ENCODE data around the gene PDCD2.
"Not testable (repeated sequence)": the region's sequence is repeated elsewhere in the genome, so short reads cannot be mapped to it uniquely, and the experiment has no call there.

GRCh38 chr6:170612256-170612804 is 27.9 kb upstream of the PDCD2 start:
- TF ChIP-seq POLR2AphosphoS5 (IDR thresholded peaks at IDR 0.05; ENCODE audit: low read depth, low read length); POLR2A (IDR thresholded peaks at IDR 0.05; ENCODE audit: low read depth, low read length); SPI1 (IDR thresholded peaks at IDR 0.05; ENCODE audit: low read depth, low read length); TAF1 (IDR thresholded peaks at IDR 0.05; ENCODE audit: low read depth, low read length); POU2F2 (IDR thresholded peaks at IDR 0.05; ENCODE audit: low read depth, low read length); PAX5 (IDR thresholded peaks at IDR 0.05; ENCODE audit: insufficient read depth, low read length, severe bottlenecking): not testable (repeated sequence)

All from GM12891 (cell line).